ENCODE results near the gene KLK5. TPM values are rescaled to one million over a fixed set of nuclear protein-coding genes. Genes with fewer than 3 reads are reported as not detected.

KLK5 gene
- total and polyA plus RNA-seq, 4 donors = not detected

DNA sequence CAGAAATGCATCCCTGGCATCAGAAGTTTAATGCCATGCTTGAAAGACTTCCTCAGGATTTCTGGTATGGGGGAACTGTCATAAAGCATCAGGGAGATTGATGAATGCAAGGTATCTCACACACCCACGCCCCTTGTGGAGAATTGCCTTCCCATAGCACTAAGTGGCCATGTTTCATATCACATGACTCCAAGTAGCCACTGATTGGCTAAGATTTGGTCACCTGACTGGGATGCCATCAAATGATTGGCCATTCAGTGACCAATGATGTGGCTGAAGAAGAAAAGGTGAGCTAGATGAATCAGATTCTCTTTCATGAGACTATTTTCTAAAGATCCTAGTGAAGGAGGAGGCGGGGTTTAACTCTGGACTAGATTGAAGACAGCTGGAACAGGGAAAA, 41.3 kb upstream of the KLK5 start:
- Histone ChIP-seq H3K27ac (ENCODE audit: low read depth in 1 of 2, low read length in 2 of 2) (no peak overlapping the region), H3K36me3 (ENCODE audit: control insufficient read depth in 4 of 4, insufficient read depth in 3 of 4, low read depth in 1 of 4, low read length in 3 of 4) (no peaks in the 10 kb centered on the region), H3K9me3 (ENCODE audit: control insufficient read depth in 4 of 4, low read length in 3 of 4) (peaks cover 0 to 3% (median 0%) of the 10 kb centered on the region in 4 donors), H3K9ac (ENCODE audit: low read depth in 1 of 2, low read length in 2 of 2) (no peak overlapping the region), H3K27me3 (ENCODE audit: control insufficient read depth in 4 of 4, insufficient read depth in 4 of 4, low read length in 3 of 4) (peaks cover 0 to 4% (median 0%) of the 10 kb centered on the region in 4 donors), H3K4me3 (ENCODE audit: low read depth in 1 of 3, low read length in 3 of 3) (no peak overlapping the region), H3K4me1 (ENCODE audit: control insufficient read depth in 4 of 4, insufficient read depth in 4 of 4, low read length in 3 of 4) (no peaks in the 10 kb centered on the region)
- TF ChIP-seq FOXA2 (IDR thresholded peaks at IDR 0.05) (no peak), SP1 (IDR thresholded peaks at IDR 0.05) (no peak), HNF4G (IDR thresholded peaks at IDR 0.05) (no peak), RAD21 (IDR thresholded peaks at IDR 0.05) (no peak), RXRA (IDR thresholded peaks at IDR 0.05) (no peak), YY1 (IDR thresholded peaks at IDR 0.05) (no peak)
- TF ChIP-seq, protein P1, sequence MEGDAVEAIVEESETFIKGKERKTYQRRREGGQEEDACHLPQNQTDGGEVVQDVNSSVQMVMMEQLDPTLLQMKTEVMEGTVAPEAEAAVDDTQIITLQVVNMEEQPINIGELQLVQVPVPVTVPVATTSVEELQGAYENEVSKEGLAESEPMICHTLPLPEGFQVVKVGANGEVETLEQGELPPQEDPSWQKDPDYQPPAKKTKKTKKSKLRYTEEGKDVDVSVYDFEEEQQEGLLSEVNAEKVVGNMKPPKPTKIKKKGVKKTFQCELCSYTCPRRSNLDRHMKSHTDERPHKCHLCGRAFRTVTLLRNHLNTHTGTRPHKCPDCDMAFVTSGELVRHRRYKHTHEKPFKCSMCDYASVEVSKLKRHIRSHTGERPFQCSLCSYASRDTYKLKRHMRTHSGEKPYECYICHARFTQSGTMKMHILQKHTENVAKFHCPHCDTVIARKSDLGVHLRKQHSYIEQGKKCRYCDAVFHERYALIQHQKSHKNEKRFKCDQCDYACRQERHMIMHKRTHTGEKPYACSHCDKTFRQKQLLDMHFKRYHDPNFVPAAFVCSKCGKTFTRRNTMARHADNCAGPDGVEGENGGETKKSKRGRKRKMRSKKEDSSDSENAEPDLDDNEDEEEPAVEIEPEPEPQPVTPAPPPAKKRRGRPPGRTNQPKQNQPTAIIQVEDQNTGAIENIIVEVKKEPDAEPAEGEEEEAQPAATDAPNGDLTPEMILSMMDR (IDR thresholded peaks at IDR 0.05; ENCODE audit: low read depth, low read length, missing input control) = no peak
- TF ChIP-seq, protein P2, sequence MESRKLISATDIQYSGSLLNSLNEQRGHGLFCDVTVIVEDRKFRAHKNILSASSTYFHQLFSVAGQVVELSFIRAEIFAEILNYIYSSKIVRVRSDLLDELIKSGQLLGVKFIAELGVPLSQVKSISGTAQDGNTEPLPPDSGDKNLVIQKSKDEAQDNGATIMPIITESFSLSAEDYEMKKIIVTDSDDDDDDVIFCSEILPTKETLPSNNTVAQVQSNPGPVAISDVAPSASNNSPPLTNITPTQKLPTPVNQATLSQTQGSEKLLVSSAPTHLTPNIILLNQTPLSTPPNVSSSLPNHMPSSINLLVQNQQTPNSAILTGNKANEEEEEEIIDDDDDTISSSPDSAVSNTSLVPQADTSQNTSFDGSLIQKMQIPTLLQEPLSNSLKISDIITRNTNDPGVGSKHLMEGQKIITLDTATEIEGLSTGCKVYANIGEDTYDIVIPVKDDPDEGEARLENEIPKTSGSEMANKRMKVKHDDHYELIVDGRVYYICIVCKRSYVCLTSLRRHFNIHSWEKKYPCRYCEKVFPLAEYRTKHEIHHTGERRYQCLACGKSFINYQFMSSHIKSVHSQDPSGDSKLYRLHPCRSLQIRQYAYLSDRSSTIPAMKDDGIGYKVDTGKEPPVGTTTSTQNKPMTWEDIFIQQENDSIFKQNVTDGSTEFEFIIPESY (IDR thresholded peaks at IDR 0.05) = no peak
- TF ChIP-seq, protein P3, sequence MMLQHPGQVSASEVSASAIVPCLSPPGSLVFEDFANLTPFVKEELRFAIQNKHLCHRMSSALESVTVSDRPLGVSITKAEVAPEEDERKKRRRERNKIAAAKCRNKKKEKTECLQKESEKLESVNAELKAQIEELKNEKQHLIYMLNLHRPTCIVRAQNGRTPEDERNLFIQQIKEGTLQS (IDR thresholded peaks at IDR 0.05) = no peak
- DNase-seq (ENCODE audit: low spot score) = no peak
- WGBS = 69% methylated on average over 2 of the region's 2 CpGs

DNA sequence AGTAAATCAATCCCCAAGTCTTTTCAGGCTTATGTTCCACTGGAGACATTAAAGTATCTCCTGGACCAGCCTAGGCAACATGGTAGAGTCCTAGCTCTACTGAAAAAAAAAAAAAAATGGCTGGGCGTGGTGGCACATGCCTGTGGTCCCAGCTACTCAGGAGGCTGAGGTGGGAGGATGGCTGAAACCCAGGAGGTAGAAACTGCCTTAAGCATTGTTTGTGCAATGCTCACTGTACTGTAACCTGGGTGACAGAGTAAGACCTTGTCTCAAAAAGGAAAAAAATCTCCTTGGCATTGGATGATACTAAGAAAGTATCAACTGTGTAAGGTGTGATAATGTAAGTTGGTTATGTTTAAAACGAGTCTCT, 39.8 kb upstream of the KLK5 start:
- Histone ChIP-seq H3K9me3 (ENCODE audit: control insufficient read depth in 4 of 4, low read length in 3 of 4) (peaks cover 0 to 3% (median 0%) of the 10 kb centered on the region in 4 donors), H3K9ac (ENCODE audit: low read depth in 1 of 2, low read length in 2 of 2) (no peak overlapping the region), H3K27me3 (ENCODE audit: control insufficient read depth in 4 of 4, insufficient read depth in 4 of 4, low read length in 3 of 4) (peaks cover 0 to 11% (median 0%) of the 10 kb centered on the region in 4 donors), H3K27ac (ENCODE audit: low read depth in 1 of 2, low read length in 2 of 2) (no peak overlapping the region), H3K4me3 (ENCODE audit: low read depth in 1 of 3, low read length in 3 of 3) (no peak overlapping the region), H3K4me1 (ENCODE audit: control insufficient read depth in 4 of 4, insufficient read depth in 4 of 4, low read length in 3 of 4) (no peaks in the 10 kb centered on the region), H3K36me3 (ENCODE audit: control insufficient read depth in 4 of 4, insufficient read depth in 3 of 4, low read depth in 1 of 4, low read length in 3 of 4) (no peaks in the 10 kb centered on the region)
- no peak for DNase-seq (ENCODE audit: low spot score)
- TF ChIP-seq SP1 (IDR thresholded peaks at IDR 0.05) (no peak), YY1 (IDR thresholded peaks at IDR 0.05) (no peak), FOXA1 (IDR thresholded peaks at IDR 0.05) (no peak), RXRA (IDR thresholded peaks at IDR 0.05) (no peak), RAD21 (IDR thresholded peaks at IDR 0.05) (no peak), GABPA (IDR thresholded peaks at IDR 0.05 in 1 of 2, conservative IDR thresholded peaks at IDR 0.05 in 1 of 2) (no peak), EGR1 (IDR thresholded peaks at IDR 0.05; ENCODE audit: low read depth in 2 of 2) (no peak), HNF4A (conservative IDR thresholded peaks at IDR 0.05) (no peak), FOXA2 (IDR thresholded peaks at IDR 0.05) (no peak), JUND (IDR thresholded peaks at IDR 0.05) (no peak), TAF1 (conservative IDR thresholded peaks at IDR 0.05) (no peak), HNF4G (IDR thresholded peaks at IDR 0.05) (no peak), NR2F2 (IDR thresholded peaks at IDR 0.05) (no peak)
- TF ChIP-seq, protein P4, sequence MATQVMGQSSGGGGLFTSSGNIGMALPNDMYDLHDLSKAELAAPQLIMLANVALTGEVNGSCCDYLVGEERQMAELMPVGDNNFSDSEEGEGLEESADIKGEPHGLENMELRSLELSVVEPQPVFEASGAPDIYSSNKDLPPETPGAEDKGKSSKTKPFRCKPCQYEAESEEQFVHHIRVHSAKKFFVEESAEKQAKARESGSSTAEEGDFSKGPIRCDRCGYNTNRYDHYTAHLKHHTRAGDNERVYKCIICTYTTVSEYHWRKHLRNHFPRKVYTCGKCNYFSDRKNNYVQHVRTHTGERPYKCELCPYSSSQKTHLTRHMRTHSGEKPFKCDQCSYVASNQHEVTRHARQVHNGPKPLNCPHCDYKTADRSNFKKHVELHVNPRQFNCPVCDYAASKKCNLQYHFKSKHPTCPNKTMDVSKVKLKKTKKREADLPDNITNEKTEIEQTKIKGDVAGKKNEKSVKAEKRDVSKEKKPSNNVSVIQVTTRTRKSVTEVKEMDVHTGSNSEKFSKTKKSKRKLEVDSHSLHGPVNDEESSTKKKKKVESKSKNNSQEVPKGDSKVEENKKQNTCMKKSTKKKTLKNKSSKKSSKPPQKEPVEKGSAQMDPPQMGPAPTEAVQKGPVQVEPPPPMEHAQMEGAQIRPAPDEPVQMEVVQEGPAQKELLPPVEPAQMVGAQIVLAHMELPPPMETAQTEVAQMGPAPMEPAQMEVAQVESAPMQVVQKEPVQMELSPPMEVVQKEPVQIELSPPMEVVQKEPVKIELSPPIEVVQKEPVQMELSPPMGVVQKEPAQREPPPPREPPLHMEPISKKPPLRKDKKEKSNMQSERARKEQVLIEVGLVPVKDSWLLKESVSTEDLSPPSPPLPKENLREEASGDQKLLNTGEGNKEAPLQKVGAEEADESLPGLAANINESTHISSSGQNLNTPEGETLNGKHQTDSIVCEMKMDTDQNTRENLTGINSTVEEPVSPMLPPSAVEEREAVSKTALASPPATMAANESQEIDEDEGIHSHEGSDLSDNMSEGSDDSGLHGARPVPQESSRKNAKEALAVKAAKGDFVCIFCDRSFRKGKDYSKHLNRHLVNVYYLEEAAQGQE (IDR thresholded peaks at IDR 0.05) = no peak
- TF ChIP-seq, protein P5, sequence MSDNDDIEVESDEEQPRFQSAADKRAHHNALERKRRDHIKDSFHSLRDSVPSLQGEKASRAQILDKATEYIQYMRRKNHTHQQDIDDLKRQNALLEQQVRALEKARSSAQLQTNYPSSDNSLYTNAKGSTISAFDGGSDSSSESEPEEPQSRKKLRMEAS (IDR thresholded peaks at IDR 0.05) = no peak
- TF ChIP-seq, protein P3 (IDR thresholded peaks at IDR 0.05) = no peak
- TF ChIP-seq, protein P1 (IDR thresholded peaks at IDR 0.05; ENCODE audit: low read depth, low read length, missing input control) = no peak
- TF ChIP-seq, protein P2 (IDR thresholded peaks at IDR 0.05) = no peak
- WGBS = 57% methylated on average over 2 of the region's 2 CpGs

Measured in liver (tissue), 9 donors.